RWPE2 (cell line): Measurements from ENCODE around the gene SP4.
A peak's percentile ranks its signal among the peaks of the same experiment; 100 is the strongest.

Experiments used
- ATAC-seq: fragments of 200-7000 bp; cut with Tn5 transposase; 3 replicates; pipeline ENCODE4 v1.9.1; 2021; ENCODE audit warnings: low read depth
- DNase-seq: peaks from one replicate; pipeline ENCODE4 v3.0.0-alpha.2; 2020; ENCODE audit warnings: low spot score
- H3K27ac ChIP-seq: fragments of 450-650 bp; 2 replicates; pipeline ENCODE4 v1.5.1; 2017; ENCODE audit warnings: mild to moderate bottlenecking; ENCODE audit not compliant: poor library complexity, severe bottlenecking
- H3K27me3 ChIP-seq: fragments of 250-450 bp; sonication (Bioruptor Pico); 2 replicates; pipeline ENCODE4 v1.5.1; 2021; ENCODE audit warnings: mild to moderate bottlenecking, moderate library complexity; ENCODE audit not compliant: insufficient read depth, poor library complexity, severe bottlenecking
- H3K36me3 ChIP-seq: fragments of 250-450 bp; sonication (Bioruptor Pico); 2 replicates; pipeline ENCODE4 v1.5.1; 2020; ENCODE audit warnings: low read depth, mild to moderate bottlenecking, moderate library complexity
- H3K4me1 ChIP-seq: fragments of 250-450 bp; sonication (Bioruptor Pico); 2 replicates; pipeline ENCODE4 v1.5.1; 2021; ENCODE audit warnings: mild to moderate bottlenecking, moderate library complexity; ENCODE audit not compliant: insufficient read depth, poor library complexity, severe bottlenecking
- H3K4me3 ChIP-seq: fragments of 250-450 bp; sonication (Bioruptor Pico); 2 replicates; pipeline ENCODE4 v1.5.1; 2021; ENCODE audit warnings: mild to moderate bottlenecking, moderate library complexity; ENCODE audit not compliant: severe bottlenecking
- H3K9me3 ChIP-seq: fragments of 250-450 bp; sonication (Bioruptor Pico); 2 replicates; pipeline ENCODE4 v1.5.1; 2021; ENCODE audit warnings: mild to moderate bottlenecking, moderate library complexity; ENCODE audit not compliant: severe bottlenecking
- CTCF ChIP-seq: fragments of 450-650 bp; IDR thresholded peaks from one replicate; pipeline ENCODE4 v1.5.1; 2017; ENCODE audit warnings: mild to moderate bottlenecking, moderate library complexity; ENCODE audit not compliant: poor library complexity, severe bottlenecking

The SP4 gene

GRCh38 chr7:21504021-21504420 lies 76.1 kb downstream of the SP4 start:
- Histone ChIP-seq H3K4me3 (no peak overlapping the region), H3K9me3 (no peaks in the 10 kb centered on the region), H3K36me3 (0 out of 2 replicates have a peak, but pooled peaks cover 2% of the 10 kb centered on the region), H3K27ac (no peak overlapping the region), H3K27me3 (no peaks in the 10 kb centered on the region), H3K4me1 (no peaks in the 10 kb centered on the region)
- no peak for ATAC-seq
- DNase-seq, result no peak
- no peak for TF ChIP-seq CTCF

- H3K27me3 ChIP-seq, result no peaks in the 10 kb centered on the region
- ATAC-seq, result peak; percentile 58; the same call in 2 of the 3 replicates
- no peak overlapping the region for H3K4me3 ChIP-seq
- no peaks in the 10 kb centered on the region for H3K4me1 ChIP-seq
- DNase-seq, result no peak
- TF ChIP-seq CTCF, result peak; percentile 63
- peaks cover 7% of the 10 kb centered on the region; the same call in 1 of the 2 replicates for H3K36me3 ChIP-seq
- no peaks in the 10 kb centered on the region for H3K9me3 ChIP-seq
- H3K27ac ChIP-seq, result no peak overlapping the region
Measured at GRCh38 chr7:21507627-21508343, 79.9 kb downstream of the SP4 start.

DNA sequence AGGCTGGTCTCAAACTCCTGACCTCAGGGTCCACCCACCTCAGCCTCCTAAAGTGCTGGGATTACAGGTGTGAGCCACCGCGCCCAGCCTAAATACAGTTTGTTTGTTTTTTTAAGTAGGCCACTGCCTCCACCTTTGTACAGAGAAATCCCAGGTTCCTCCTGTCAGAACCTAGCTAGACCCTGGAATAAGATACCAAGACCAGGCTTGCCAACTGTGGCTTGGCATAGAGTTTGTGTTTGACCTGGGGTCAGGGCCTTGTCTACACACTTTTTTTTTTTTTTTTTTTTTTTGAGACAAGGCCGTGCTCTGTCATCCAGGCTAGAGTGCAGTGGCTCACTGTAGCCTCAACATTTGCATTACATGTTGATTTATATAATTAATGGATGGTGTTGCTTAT lies 80.7 kb downstream of the SP4 start:
- TF ChIP-seq CTCF, result no peak
- H3K9me3 ChIP-seq, result no peaks in the 10 kb centered on the region
- no peak overlapping the region for H3K27ac ChIP-seq
- no peaks in the 10 kb centered on the region for H3K27me3 ChIP-seq
- ATAC-seq (no peak), DNase-seq (no peak)
- H3K4me3 ChIP-seq, result no peak overlapping the region
- H3K4me1 ChIP-seq, result no peaks in the 10 kb centered on the region
- peaks cover 9% of the 10 kb centered on the region; the same call in 1 of the 2 replicates for H3K36me3 ChIP-seq

- Histone ChIP-seq H3K4me3 (no peak overlapping the region), H3K36me3 (peaks cover 12% of the 10 kb centered on the region; the same call in 1 of the 2 replicates), H3K27ac (no peak overlapping the region), H3K9me3 (no peaks in the 10 kb centered on the region), H3K4me1 (no peaks in the 10 kb centered on the region), H3K27me3 (no peaks in the 10 kb centered on the region)
- DNase-seq (no peak), ATAC-seq (no peak)
- no peak for TF ChIP-seq CTCF
Measured at GRCh38 chr7:21514062-21514461, 86.2 kb downstream of the SP4 start.

GRCh38 chr7:21524680-21525079 lies 96.8 kb downstream of the SP4 start:
- no peak for TF ChIP-seq CTCF
- ATAC-seq (no peak), DNase-seq (no peak)
- Histone ChIP-seq H3K27ac (no peak overlapping the region), H3K9me3 (no peaks in the 10 kb centered on the region), H3K36me3 (no peaks in the 10 kb centered on the region), H3K27me3 (no peaks in the 10 kb centered on the region), H3K4me3 (no peak overlapping the region), H3K4me1 (no peaks in the 10 kb centered on the region)
